Kidney epithelial cell (primary cell): ENCODE measurements around the gene SWT1. TPM values are rescaled to one million over a fixed set of nuclear protein-coding genes. Genes with fewer than 3 reads are reported as not detected.

Experiments
- DNase-seq: peaks from one replicate; pipeline ENCODE4 v3.0.0-alpha.2; 2010; ENCODE audit warnings: low read depth
- H3K27me3 ChIP-seq: 2 replicates; pipeline ENCODE4 v1.6.0; 2011; ENCODE audit warnings: low read length; ENCODE audit not compliant: control insufficient read depth, insufficient read depth
- H3K36me3 ChIP-seq: 2 replicates; pipeline ENCODE4 v1.5.1; 2011; ENCODE audit warnings: low read length; ENCODE audit not compliant: control insufficient read depth, insufficient read depth
- H3K4me3 ChIP-seq: 2 replicates; pipeline ENCODE4 v1.5.1; 2011; ENCODE audit warnings: low read depth, mild to moderate bottlenecking, control low read depth, low read length
- CTCF ChIP-seq: IDR thresholded peaks from 2 replicates; pipeline ENCODE4 v1.5.1; 2011; ENCODE audit warnings: mild to moderate bottlenecking, moderate library complexity, low read length, control low read depth, inconsistent platforms; ENCODE audit not compliant: insufficient read depth, poor library complexity, severe bottlenecking
- total RNA-seq: library from RNA; depleted of rRNA; stranded (reverse); fragments of >200 nt; gene quantifications from 2 replicates; pipeline ENCODE4 v1.2.3, GENCODE V29; 2015

Gene SWT1
- total RNA-seq, 1 donor from 2014 or later = 6.2 TPM

- H3K36me3 ChIP-seq = no peaks in the 10 kb centered on the region
- DNase-seq = no peak
- H3K4me3 ChIP-seq = no peak overlapping the region
- TF ChIP-seq CTCF = no peak
- H3K27me3 ChIP-seq = no peaks in the 10 kb centered on the region
These were observed 80.7 kb downstream of the SWT1 start for GRCh38 chr1:185237661-185238060.

GRCh38 chr1:185238447-185238846, 81.5 kb downstream of the SWT1 start:
- H3K36me3 ChIP-seq = no peaks in the 10 kb centered on the region
- no peak overlapping the region for H3K4me3 ChIP-seq
- DNase-seq = no peak
- no peaks in the 10 kb centered on the region for H3K27me3 ChIP-seq
- peak; percentile 28 for TF ChIP-seq CTCF

DNA sequence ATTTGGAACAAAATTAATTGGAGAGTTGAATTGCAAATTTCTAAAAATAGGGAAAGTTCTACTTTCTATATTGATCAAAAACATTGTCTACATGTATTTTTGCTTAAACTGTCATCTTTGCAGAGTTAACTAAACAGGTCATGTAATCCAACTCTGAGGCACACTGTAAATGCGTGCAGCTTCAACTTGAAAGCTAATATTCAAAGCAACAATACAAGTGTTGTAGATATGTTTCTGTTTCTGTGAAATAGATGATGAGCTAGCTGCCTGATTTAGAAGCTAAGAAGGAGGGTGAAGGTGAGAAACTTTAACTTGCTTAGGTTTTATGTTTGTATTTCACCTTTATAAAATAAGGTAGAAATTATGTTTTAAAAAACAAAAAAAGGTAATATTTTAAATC, 82.9 kb downstream of the SWT1 start:
- H3K27me3 ChIP-seq = no peaks in the 10 kb centered on the region
- H3K36me3 ChIP-seq = no peaks in the 10 kb centered on the region
- no peak for DNase-seq
- H3K4me3 ChIP-seq = no peak overlapping the region
- TF ChIP-seq CTCF = no peak

DNA sequence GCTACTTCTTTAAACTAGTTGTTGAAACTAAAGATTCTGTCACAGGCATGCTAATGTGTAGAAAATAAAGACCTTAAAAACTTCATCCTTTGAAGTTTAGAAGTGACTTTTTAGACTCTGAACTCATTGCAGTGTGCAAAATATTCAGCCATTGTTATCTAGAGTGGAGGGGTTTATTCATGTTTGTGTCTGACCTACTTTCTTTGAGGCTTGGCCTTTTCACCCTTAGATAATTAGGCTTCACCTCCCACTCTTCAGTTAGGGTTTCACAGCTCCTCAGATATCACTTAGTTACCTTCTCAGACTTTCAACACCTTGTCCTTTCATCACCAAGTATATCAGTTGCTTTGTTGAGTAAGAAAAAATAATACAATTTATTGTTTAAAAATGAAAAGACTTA, 84.2 kb downstream of the SWT1 start:
- H3K36me3 ChIP-seq = no peaks in the 10 kb centered on the region
- no peak for TF ChIP-seq CTCF
- H3K27me3 ChIP-seq = no peaks in the 10 kb centered on the region
- H3K4me3 ChIP-seq = no peak overlapping the region
- DNase-seq = no peak

DNA sequence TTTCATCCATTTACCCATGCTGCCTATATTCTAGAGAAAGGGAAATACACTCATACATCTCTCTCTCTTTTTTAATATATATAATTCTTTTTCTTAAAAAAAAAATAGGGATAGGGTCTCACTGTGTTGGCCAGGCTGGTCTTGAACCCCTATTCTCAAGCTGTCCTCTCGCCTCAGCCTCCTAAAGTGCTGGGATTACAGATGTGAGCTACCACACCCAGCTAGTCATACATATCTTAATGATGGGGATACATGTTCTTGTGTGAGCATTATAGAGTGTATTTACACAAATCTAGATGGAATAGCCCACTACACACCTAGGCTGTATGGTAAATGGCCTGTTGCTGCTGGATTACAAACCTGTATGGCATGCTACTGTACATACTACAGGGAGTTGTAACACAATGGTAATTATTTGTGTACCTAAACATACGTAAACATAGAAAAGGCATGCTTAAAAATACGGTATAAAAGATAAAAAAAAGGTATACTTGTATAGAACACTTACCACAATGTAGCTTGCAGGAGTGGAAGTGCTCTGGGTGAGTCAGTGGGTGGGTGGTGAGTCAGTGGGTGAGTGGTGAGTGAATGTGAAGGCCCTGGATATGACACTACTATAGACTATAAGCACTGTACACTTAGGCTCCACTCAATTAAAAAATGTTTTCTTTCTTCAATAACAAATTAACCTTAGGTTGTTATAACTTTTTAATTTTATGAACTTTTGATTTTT, 87.2 kb downstream of the SWT1 start:
- Histone ChIP-seq H3K36me3 (no peaks in the 10 kb centered on the region), H3K27me3 (no peaks in the 10 kb centered on the region), H3K4me3 (no peak overlapping the region)
- no peak for TF ChIP-seq CTCF
- peak; percentile 70 for DNase-seq

DNA sequence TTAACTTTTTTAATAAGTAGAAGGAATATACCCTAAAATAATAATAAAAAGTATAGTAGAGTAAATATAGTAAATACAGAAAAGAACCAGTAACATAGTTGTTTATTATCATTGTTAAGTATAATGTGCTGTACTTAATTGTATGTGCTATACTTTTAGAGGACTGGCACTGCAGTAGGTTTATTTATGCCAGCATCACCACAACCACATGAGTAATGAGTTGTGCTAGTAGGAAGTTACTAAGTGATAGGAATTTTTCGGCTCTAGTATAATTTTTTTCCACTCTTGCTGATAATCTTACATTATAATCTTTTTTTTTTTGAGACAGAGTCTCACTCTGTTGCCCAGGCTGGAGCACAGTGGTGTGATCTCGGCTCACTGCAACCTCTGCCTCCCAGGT, 88.5 kb downstream of the SWT1 start:
- H3K4me3 ChIP-seq = no peak overlapping the region
- no peak for DNase-seq
- TF ChIP-seq CTCF = no peak
- no peaks in the 10 kb centered on the region for H3K27me3 ChIP-seq
- H3K36me3 ChIP-seq = no peaks in the 10 kb centered on the region
